ENCODE data around the gene PTTG1IP2. TPM values are rescaled to one million over a fixed set of nuclear protein-coding genes. Genes with fewer than 3 reads are reported as not detected.

PTTG1IP2 gene
- total RNA-seq, 1 experiment from 2014 or later, result not detected

DNA sequence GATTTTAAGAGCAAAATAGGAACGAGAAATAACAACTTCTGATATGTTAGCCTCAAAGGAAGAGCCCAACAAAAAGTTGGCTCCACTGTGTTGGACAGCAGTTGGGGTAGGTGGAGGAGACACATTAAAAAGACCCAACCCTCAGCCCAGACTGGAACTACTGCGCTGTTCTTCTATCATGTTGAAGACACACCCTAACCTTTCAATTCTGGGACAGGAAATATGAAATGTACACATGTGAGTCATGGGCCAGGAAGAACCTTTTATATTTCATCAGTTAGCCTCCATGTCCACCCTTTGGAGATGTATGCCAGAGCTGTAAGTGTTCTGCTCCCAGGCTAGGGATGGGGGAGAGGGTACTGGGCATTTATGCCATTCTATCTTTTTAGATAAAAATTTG is 44.1 kb upstream of the PTTG1IP2 start:
- Histone ChIP-seq H3K9me3 (ENCODE audit: low read depth, low read length, poor library complexity, severe bottlenecking) (no peaks in the 10 kb centered on the region), H3K27me3 (replicated peaks; ENCODE audit: insufficient read depth, low read depth, low read length, poor library complexity) (no peaks in the 10 kb centered on the region), H3K27ac (ENCODE audit: low read depth, low read length, poor library complexity, severe bottlenecking) (no peak overlapping the region), H3K4me3 (ENCODE audit: low read depth, low read length, poor library complexity, severe bottlenecking) (no peak overlapping the region), H3K4me1 (ENCODE audit: insufficient read depth, low read length, poor library complexity, severe bottlenecking) (peaks cover 9% of the 10 kb centered on the region), H3K36me3 (ENCODE audit: insufficient read depth, low read length, poor library complexity, severe bottlenecking) (no peaks in the 10 kb centered on the region)
- ChIA-PET CTCF (no interaction called here), POLR2A (ENCODE audit: low non-redundant PET) (no interaction called here)
- intact Hi-C loops (cut with micrococcal nuclease; ENCODE audit: unreplicated experiment), result loop anchor here (5.0 kb wide), 2 partner anchors 213 to 1878 kb away; partner anchors contain the start of gene STEAP2
- no peak for DNase-seq (ENCODE audit: low spot score)
- TF ChIP-seq EZH2 (IDR thresholded peaks at IDR 0.05; ENCODE audit: borderline replicate concordance, low read depth, low read length, poor library complexity, severe bottlenecking), result no peak
- no peak for TF ChIP-seq CTCF (conservative IDR thresholded peaks at IDR 0.05; ENCODE audit: low read depth, low read length)
- BruUV-seq (replicated peaks), result no TSS peak

- H3K27ac ChIP-seq (ENCODE audit: low read depth, low read length, poor library complexity, severe bottlenecking), result no peak overlapping the region
- no peak overlapping the region for H3K4me3 ChIP-seq (ENCODE audit: low read depth, low read length, poor library complexity, severe bottlenecking)
- intact Hi-C loops (cut with micrococcal nuclease; ENCODE audit: unreplicated experiment), result no loop called here
- no peaks in the 10 kb centered on the region for H3K36me3 ChIP-seq (ENCODE audit: insufficient read depth, low read length, poor library complexity, severe bottlenecking)
- BruUV-seq (replicated peaks), result no TSS peak
- TF ChIP-seq EZH2 (IDR thresholded peaks at IDR 0.05; ENCODE audit: borderline replicate concordance, low read depth, low read length, poor library complexity, severe bottlenecking), result no peak
- TF ChIP-seq CTCF (conservative IDR thresholded peaks at IDR 0.05; ENCODE audit: low read depth, low read length), result no peak
- ChIA-PET CTCF (interaction anchor here (0.6 kb wide), 1 partner anchor 24 kb away, joined by 3 read pairs; no protein-coding TSS in a partner anchor), POLR2A (ENCODE audit: low non-redundant PET) (no interaction called here)
- peak; percentile 41 for DNase-seq (ENCODE audit: low spot score)
- H3K4me1 ChIP-seq (ENCODE audit: insufficient read depth, low read length, poor library complexity, severe bottlenecking), result peaks cover 17% of the 10 kb centered on the region
- H3K27me3 ChIP-seq (replicated peaks; ENCODE audit: insufficient read depth, low read depth, low read length, poor library complexity), result no peaks in the 10 kb centered on the region
- H3K9me3 ChIP-seq (ENCODE audit: low read depth, low read length, poor library complexity, severe bottlenecking), result peaks cover 7% of the 10 kb centered on the region
These were observed 38.6 kb upstream of the PTTG1IP2 start for GRCh38 chr7:90430614-90431460.

DNA sequence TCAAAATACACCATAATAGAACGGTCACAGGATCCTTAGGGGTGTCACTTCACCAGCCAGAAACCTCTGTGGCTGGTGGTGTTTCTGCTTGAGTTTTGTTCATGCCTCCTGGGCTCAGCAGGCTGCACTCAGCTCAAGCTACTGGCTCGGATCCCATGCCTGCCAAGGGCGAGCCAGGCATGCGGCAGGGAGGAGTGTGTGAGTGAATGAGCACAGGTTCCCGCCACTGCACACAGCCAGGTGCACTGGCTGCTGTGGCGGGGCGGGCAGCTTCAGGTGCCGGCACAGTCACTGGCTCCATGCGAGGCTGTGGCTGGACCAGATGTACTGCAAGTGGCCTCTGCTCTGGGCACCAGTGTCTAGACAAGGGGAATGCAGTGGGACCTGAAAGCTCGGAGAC is 36.7 kb upstream of the PTTG1IP2 start:
- CTCF ChIA-PET, result no interaction called here
- H3K36me3 ChIP-seq (ENCODE audit: insufficient read depth, low read length, poor library complexity, severe bottlenecking), result no peaks in the 10 kb centered on the region
- H3K4me3 ChIP-seq (ENCODE audit: low read depth, low read length, poor library complexity, severe bottlenecking), result no peak overlapping the region
- peaks cover 8% of the 10 kb centered on the region for H3K4me1 ChIP-seq (ENCODE audit: insufficient read depth, low read length, poor library complexity, severe bottlenecking)
- intact Hi-C loops (cut with micrococcal nuclease; ENCODE audit: unreplicated experiment), result no loop called here
- no TSS peak for BruUV-seq (replicated peaks)
- POLR2A ChIA-PET (ENCODE audit: low non-redundant PET), result no interaction called here
- H3K9me3 ChIP-seq (ENCODE audit: low read depth, low read length, poor library complexity, severe bottlenecking), result peaks cover 17% of the 10 kb centered on the region
- DNase-seq (ENCODE audit: low spot score), result no peak
- TF ChIP-seq CTCF (conservative IDR thresholded peaks at IDR 0.05; ENCODE audit: low read depth, low read length), result no peak
- TF ChIP-seq EZH2 (IDR thresholded peaks at IDR 0.05; ENCODE audit: borderline replicate concordance, low read depth, low read length, poor library complexity, severe bottlenecking), result no peak
- H3K27ac ChIP-seq (ENCODE audit: low read depth, low read length, poor library complexity, severe bottlenecking), result no peak overlapping the region
- H3K27me3 ChIP-seq (replicated peaks; ENCODE audit: insufficient read depth, low read depth, low read length, poor library complexity), result no peaks in the 10 kb centered on the region

All from A673 (cell line).